GM12875 (cell line): Measurements from ENCODE around the gene GGA2.

Experiments used
- H3K4me3 ChIP-seq: one replicate; pipeline ENCODE4 v1.5.1; 2011; ENCODE audit warnings: low read depth, low read length, control low read depth
- TF ChIP-seq, protein P1 (sequence below): IDR thresholded peaks from 2 replicates; pipeline ENCODE4 v1.5.1; 2011; ENCODE audit warnings: low read depth, mild to moderate bottlenecking, control low read depth, inconsistent platforms, low read length, moderate library complexity, borderline replicate concordance; ENCODE audit not compliant: insufficient read depth

GGA2 gene

DNA sequence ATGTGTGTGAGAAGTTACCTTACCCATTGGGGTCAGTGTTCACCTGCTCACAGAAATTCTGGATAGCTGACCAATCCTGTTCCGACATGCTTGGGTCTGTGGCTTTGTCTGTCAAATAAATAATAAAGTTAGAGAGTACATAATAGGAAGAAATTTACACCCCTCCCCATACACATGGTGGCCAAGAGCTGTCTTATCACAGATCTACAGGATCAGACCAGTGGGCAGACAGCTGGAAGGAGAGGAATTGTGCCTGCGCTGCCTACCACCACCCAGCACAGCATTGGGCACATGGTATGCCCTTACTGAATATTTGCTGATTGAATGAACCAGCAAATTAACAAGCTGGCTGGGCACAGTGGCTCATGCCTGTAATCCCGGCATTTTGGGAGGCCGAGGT lies 14.6 kb downstream of the GGA2 start:
- TF ChIP-seq, protein P1, sequence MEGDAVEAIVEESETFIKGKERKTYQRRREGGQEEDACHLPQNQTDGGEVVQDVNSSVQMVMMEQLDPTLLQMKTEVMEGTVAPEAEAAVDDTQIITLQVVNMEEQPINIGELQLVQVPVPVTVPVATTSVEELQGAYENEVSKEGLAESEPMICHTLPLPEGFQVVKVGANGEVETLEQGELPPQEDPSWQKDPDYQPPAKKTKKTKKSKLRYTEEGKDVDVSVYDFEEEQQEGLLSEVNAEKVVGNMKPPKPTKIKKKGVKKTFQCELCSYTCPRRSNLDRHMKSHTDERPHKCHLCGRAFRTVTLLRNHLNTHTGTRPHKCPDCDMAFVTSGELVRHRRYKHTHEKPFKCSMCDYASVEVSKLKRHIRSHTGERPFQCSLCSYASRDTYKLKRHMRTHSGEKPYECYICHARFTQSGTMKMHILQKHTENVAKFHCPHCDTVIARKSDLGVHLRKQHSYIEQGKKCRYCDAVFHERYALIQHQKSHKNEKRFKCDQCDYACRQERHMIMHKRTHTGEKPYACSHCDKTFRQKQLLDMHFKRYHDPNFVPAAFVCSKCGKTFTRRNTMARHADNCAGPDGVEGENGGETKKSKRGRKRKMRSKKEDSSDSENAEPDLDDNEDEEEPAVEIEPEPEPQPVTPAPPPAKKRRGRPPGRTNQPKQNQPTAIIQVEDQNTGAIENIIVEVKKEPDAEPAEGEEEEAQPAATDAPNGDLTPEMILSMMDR = no peak
- H3K4me3 ChIP-seq = no peak overlapping the region

DNA sequence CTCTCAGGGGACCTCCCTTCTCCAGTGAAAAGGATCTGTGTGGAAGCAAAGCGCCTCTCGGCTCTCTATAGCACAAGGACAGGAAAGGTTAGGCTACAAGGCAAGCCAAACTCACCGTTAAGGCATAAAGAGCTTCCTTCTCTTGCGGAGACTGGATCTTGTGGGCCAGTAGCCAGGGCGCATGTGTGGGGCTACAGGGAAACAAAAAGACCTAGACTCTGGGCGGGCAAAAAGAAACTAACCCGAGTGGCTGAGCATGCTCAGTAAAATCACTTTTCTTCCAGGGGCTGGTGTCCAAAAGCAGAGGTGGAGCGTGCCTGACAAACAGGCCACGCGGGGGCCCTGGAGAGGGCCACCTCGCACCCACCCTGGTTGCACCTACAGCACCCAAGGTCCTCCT lies 16.1 kb downstream of the GGA2 start:
- TF ChIP-seq, protein P1 = no peak
- H3K4me3 ChIP-seq = no peak overlapping the region

DNA sequence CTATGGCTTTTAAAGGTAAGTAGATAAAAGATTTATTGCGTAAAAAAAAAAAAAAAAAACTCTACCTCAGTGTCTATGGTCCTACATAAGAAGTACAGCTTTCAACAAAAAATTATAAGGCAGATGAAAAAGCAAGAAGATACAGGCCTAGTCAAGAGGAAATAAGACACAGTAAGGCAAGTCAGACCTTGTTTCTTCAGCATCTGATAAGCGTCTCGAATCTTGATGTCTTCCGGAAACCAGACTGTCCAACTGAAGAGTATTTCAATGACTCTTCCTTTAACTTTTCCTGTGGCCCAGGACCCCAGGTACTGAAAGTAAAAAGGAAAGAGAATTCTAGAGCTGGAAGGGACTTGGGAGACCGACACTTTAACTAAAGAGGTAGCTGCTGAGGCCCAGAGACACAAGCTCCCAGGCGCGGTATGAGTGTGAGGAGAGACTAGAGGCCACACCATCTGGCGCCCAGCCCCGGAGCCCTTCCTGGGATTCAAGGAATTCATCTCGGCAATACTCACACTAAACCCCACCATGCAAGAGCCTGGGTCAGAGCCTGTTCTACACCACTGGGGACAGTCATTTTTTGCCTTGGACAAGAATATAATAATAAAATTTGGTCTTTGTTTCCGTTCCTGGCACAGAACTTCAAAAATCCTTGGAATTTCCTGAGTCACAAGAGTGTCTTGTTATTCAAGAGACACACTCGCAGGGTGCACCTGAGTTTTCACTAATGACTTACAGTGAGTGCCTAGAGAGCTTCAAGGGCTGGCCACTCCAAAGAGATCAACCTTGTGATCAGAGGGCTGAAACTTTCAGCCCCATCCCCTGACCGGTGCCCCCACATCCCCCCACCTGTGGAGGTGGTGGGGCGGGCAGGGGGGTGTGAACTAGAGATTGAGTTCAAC lies 18.6 kb downstream of the GGA2 start:
- no peak overlapping the region for H3K4me3 ChIP-seq
- TF ChIP-seq, protein P1 = no peak

DNA sequence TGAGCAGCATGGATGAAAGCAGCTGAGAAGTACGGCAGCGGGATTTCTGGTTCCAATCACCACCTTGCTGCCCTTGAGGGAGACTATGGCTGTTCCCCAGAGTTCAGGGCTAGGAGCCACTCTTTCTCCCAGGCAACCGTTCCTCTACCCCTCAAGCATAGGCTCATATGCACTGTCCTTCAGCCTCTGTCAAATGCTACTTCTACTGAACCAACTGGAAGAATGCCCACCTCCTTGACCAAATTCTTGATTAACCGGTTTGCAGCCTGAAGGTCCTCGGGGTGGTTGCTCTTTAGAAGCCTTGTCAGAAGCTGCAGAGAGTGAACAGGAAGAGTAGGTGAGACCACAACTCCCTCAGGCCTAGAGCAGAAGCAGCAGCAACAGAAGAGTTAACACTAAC lies 23.8 kb downstream of the GGA2 start:
- H3K4me3 ChIP-seq = no peak overlapping the region
- TF ChIP-seq, protein P1 = no peak

DNA sequence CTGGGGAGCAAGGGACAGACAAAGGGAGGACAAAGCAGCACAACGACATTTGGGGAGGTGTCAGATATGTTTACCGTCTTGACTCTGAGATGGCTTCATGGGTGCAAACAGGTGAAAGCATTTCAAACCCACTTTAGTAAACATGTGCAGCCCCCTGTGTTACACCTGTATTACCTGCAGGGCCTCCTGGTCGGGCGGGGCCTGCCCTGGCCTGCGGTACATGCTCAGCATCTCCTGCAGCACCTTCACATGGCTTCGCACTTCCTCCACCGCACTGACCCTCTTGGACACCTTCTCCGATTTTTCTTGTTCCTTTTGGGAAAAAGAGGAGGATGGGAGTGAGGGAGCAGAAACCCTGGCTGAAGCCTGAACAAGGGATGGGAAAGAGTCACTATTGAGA lies 24.5 kb downstream of the GGA2 start:
- TF ChIP-seq, protein P1 = no peak
- H3K4me3 ChIP-seq = no peak overlapping the region

DNA sequence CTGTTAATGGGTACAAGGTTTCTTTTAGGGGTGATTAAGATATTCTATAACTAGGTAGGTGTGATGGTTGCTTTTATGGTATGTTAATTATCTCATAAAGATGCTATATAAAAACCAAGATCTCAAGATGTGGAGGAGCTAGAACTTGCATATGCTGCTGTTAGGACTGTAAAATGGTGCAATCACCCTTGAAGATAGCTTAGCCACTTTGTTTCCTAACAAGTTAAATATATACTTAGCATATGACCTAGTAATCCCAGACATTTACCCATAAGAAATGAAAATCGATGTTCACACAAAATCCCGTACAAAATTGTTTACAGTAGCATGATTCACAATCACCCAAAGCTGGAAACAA lies 25.1 kb downstream of the GGA2 start:
- TF ChIP-seq, protein P1 = no peak
- no peak overlapping the region for H3K4me3 ChIP-seq
